Neural progenitor cell (in vitro differentiated cells): ENCODE results near the gene RGMB.

ENCODE experiments used
- CTCF ChIP-seq: fragments of 200-600 bp; sonication (generic); IDR thresholded peaks from 2 replicates; pipeline ENCODE4 v1.5.1; 2017; ENCODE audit warnings: antibody characterized with exemption, mild to moderate bottlenecking
- EZH2 ChIP-seq: fragments of 200-600 bp; sonication (generic); IDR thresholded peaks from 2 replicates; pipeline ENCODE4 v1.6.1; 2017; ENCODE audit warnings: antibody characterized with exemption, mild to moderate bottlenecking, moderate library complexity

GRCh38 chr5:98843481-98843880, 70.0 kb downstream of the RGMB start:
- TF ChIP-seq CTCF (no peak), EZH2 (no peak)
